Caco-2 (cell line): ENCODE results near the gene PARD3B. TPM values are rescaled to one million over a fixed set of nuclear protein-coding genes. Genes with fewer than 3 reads are reported as not detected.

Source experiments
- BruUV-seq: library from RNA; stranded (reverse); fragments of 400-500 nt; replicated peaks from 2 replicates; lab custom pipeline; 2021; lab: Mats Ljungman, UMichigan
- CTCF ChIA-PET: fragments of 300-600 bp; sonication (Branson Sonifier 250); formaldehyde crosslinking; loops from one replicate; lab custom pipeline; 2022; ENCODE audit warnings: antibody characterized with exemption; lab: Charles Lee
- POLR2A ChIA-PET: fragments of 300-600 bp; sonication (Branson Sonifier 250); formaldehyde crosslinking; loops from one replicate; lab custom pipeline; 2022; ENCODE audit warnings: antibody characterized with exemption; lab: Charles Lee
- DNase-seq, 2 experiments: peaks; one replicate each; pipeline versions ENCODE4 v3.0.0 to v3.0.0-alpha.2; 2020 to 2022
- H3K27me3 ChIP-seq: replicated peaks from 2 replicates; pipeline ENCODE4 v1.6.0; 2011; ENCODE audit warnings: low read length; ENCODE audit not compliant: control insufficient read depth, insufficient read depth
- H3K36me3 ChIP-seq: 2 replicates; pipeline ENCODE4 v1.5.1; 2011; ENCODE audit warnings: low read length; ENCODE audit not compliant: control insufficient read depth, insufficient read depth
- H3K4me1 ChIP-seq: fragments of 250-450 bp; sonication (Bioruptor Pico); 2 replicates; pipeline ENCODE4 v1.5.1; 2020; ENCODE audit warnings: mild to moderate bottlenecking
- H3K4me3 ChIP-seq: 2 replicates; pipeline ENCODE4 v1.5.1; 2011; ENCODE audit warnings: low read depth, mild to moderate bottlenecking, control low read depth, low read length
- H3K9me3 ChIP-seq: fragments of 250-450 bp; sonication (Bioruptor Pico); 2 replicates; pipeline ENCODE4 v1.5.1; 2020; ENCODE audit warnings: mild to moderate bottlenecking, moderate library complexity
- H3K27ac Mint-ChIP-seq: one replicate; pipeline ENCODE4 v1.8.0; 2022; ENCODE audit warnings: mixed read lengths; ENCODE audit not compliant: unreplicated experiment
- H3K27me3 Mint-ChIP-seq: one replicate; pipeline ENCODE4 v1.8.0; 2022; ENCODE audit warnings: mixed read lengths; ENCODE audit not compliant: insufficient read depth, unreplicated experiment
- H3K36me3 Mint-ChIP-seq: one replicate; pipeline ENCODE4 v1.8.0; 2022; ENCODE audit warnings: mild to moderate bottlenecking, mixed read lengths; ENCODE audit not compliant: insufficient read depth, unreplicated experiment
- H3K4me1 Mint-ChIP-seq: one replicate; pipeline ENCODE4 v1.8.0; 2022; ENCODE audit warnings: low read depth, mixed read lengths; ENCODE audit not compliant: unreplicated experiment
- H3K4me3 Mint-ChIP-seq: one replicate; pipeline ENCODE4 v1.8.0; 2022; ENCODE audit warnings: mild to moderate bottlenecking, moderate library complexity, mixed read lengths; ENCODE audit not compliant: unreplicated experiment
- H3K9me3 Mint-ChIP-seq: one replicate; pipeline ENCODE4 v1.8.0; 2022; ENCODE audit warnings: mixed read lengths; ENCODE audit not compliant: unreplicated experiment
- CTCF ChIP-seq, 2 experiments: fragments of 200-600 bp in 1 of 2; IDR thresholded peaks; 1 replicate in 1 of 2; 2 replicates in 1 of 2; pipeline versions ENCODE4 v1.5.1 to v1.8.0; 2011 to 2022; ENCODE audit warnings: antibody characterized with exemption in 1 of 2, control low read depth in 1 of 2, inconsistent platforms in 1 of 2, low read depth in 1 of 2, low read length in 1 of 2, mild to moderate bottlenecking in 1 of 2, moderate library complexity in 1 of 2; ENCODE audit not compliant: insufficient read depth in 1 of 2, severe bottlenecking in 1 of 2, unreplicated experiment in 1 of 2
- intact Hi-C: fragments of 100-400 bp; cut with micrococcal nuclease; formaldehyde crosslinking; loops from one replicate; pipeline ENCODE4 v1.10.0; 2022; ENCODE audit not compliant: unreplicated experiment
- total RNA-seq: library from RNA; stranded (reverse); gene quantifications from 2 replicates; pipeline ENCODE4 v1.2.3, GENCODE V29; 2022

PARD3B gene
- total RNA-seq, 1 experiment from 2014 or later = 68.9 TPM

GRCh38 chr2:204913854-204914464, 368.7 kb downstream of the PARD3B start:
- Mint-ChIP-seq H3K4me3 (no peak overlapping the region), H3K27me3 (no peaks in the 10 kb centered on the region), H3K4me1 (no peaks in the 10 kb centered on the region), H3K9me3 (no peaks in the 10 kb centered on the region), H3K36me3 (peaks cover 6% of the 10 kb centered on the region), H3K27ac (peak overlapping the region; percentile 78)
- CTCF ChIA-PET = no interaction called here
- H3K4me3 ChIP-seq = no peak overlapping the region
- H3K36me3 ChIP-seq = peaks cover 1% of the 10 kb centered on the region; the same call in 1 of the 2 replicates
- H3K27me3 ChIP-seq = no peaks in the 10 kb centered on the region
- POLR2A ChIA-PET = no interaction called here
- peak; percentile 14 to 35 for DNase-seq
- H3K9me3 ChIP-seq = no peaks in the 10 kb centered on the region
- intact Hi-C loops = no loop called here
- no peaks in the 10 kb centered on the region for H3K4me1 ChIP-seq
- no TSS peak for BruUV-seq
- TF ChIP-seq CTCF (IDR thresholded peaks at IDR 0.05; ENCODE audit: insufficient read depth in 1 of 2, low read depth in 1 of 2, low read length in 1 of 2, severe bottlenecking in 1 of 2, unreplicated experiment in 1 of 2) = no peak

DNA sequence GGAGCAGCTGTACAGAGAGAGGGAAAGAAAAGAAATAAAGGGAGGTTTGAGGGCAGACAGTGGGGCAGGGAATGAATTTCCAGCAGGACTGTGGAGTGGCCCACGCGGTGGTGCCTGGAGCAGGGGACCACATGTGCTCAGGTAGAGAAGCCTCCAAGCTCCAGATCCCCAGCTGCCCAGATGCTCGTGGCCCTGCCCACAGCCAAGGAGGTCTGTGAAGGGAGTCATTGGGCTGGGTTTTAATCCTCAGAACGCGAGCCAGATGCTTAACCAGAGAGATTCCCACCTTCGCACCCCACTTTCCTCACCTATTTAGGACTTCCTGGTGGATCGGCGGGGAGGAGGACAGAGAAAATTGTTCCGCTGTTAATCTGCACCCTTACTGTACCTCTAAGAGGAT, 369.4 kb downstream of the PARD3B start:
- Histone ChIP-seq H3K36me3 (peaks cover 1% of the 10 kb centered on the region; the same call in 1 of the 2 replicates), H3K9me3 (no peaks in the 10 kb centered on the region), H3K4me3 (no peak overlapping the region), H3K4me1 (no peaks in the 10 kb centered on the region), H3K27me3 (no peaks in the 10 kb centered on the region)
- Mint-ChIP-seq H3K4me1 (peaks cover 5% of the 10 kb centered on the region), H3K27me3 (no peaks in the 10 kb centered on the region), H3K9me3 (no peaks in the 10 kb centered on the region), H3K27ac (peak overlapping the region; percentile 78), H3K36me3 (peaks cover 6% of the 10 kb centered on the region), H3K4me3 (no peak overlapping the region)
- TF ChIP-seq CTCF (IDR thresholded peaks at IDR 0.05; ENCODE audit: insufficient read depth in 1 of 2, low read depth in 1 of 2, low read length in 1 of 2, severe bottlenecking in 1 of 2, unreplicated experiment in 1 of 2) = no peak
- CTCF ChIA-PET = no interaction called here
- DNase-seq = no peak
- intact Hi-C loops = no loop called here
- BruUV-seq = no TSS peak
- POLR2A ChIA-PET = no interaction called here

GRCh38 chr2:204917089-204917701, 371.9 kb downstream of the PARD3B start:
- H3K27ac Mint-ChIP-seq = no peak overlapping the region
- ChIA-PET CTCF (no interaction called here), POLR2A (no interaction called here)
- no peak overlapping the region for H3K4me3 Mint-ChIP-seq
- H3K4me1 Mint-ChIP-seq = peaks cover 7% of the 10 kb centered on the region
- H3K9me3 ChIP-seq = no peaks in the 10 kb centered on the region
- intact Hi-C loops = no loop called here
- TF ChIP-seq CTCF (IDR thresholded peaks at IDR 0.05; ENCODE audit: insufficient read depth in 1 of 2, low read depth in 1 of 2, low read length in 1 of 2, severe bottlenecking in 1 of 2, unreplicated experiment in 1 of 2) = no peak
- no peaks in the 10 kb centered on the region for H3K27me3 ChIP-seq
- no peak for DNase-seq
- peaks cover 1% of the 10 kb centered on the region; the same call in 1 of the 2 replicates for H3K36me3 ChIP-seq
- no peak overlapping the region for H3K4me3 ChIP-seq
- BruUV-seq = no TSS peak
- peaks cover 6% of the 10 kb centered on the region for H3K36me3 Mint-ChIP-seq
- H3K9me3 Mint-ChIP-seq = no peaks in the 10 kb centered on the region
- H3K27me3 Mint-ChIP-seq = no peaks in the 10 kb centered on the region
- 0 out of 2 replicates have a peak, but pooled peaks cover 8% of the 10 kb centered on the region for H3K4me1 ChIP-seq
